Effector CD4-positive, alpha-beta T cell (primary cell): Measurements from ENCODE around the gene CALY.
A peak's percentile ranks its signal among the peaks of the same experiment; 100 is the strongest.

Source experiments
- DNase-seq: peaks from one replicate; pipeline ENCODE4 v3.0.0-alpha.2; 2020

The CALY gene

GRCh38 chr10:133309720-133310398 is 26.8 kb downstream of the CALY start:
- DNase-seq: no peak

GRCh38 chr10:133309100-133309719 is 27.5 kb downstream of the CALY start:
- DNase-seq: peak; percentile 92

- DNase-seq: peak; percentile 83
Measured at GRCh38 chr10:133308421-133309099, 28.1 kb downstream of the CALY start, which contains the start of the genes TUBGCP2 and ZNF511. TUBGCP2 (minus strand) TSS chr10:133308872; CDS start chr10:133302941, 5,931 bp downstream. ZNF511 (plus strand) TSS chr10:133308914; CDS start chr10:133308944, 30 bp downstream.

GRCh38 chr10:133307776-133308420 is 28.8 kb downstream of the CALY start:
- peak; percentile 86 for DNase-seq

- DNase-seq: no peak
Measured at GRCh38 chr10:133306941-133307379, 29.7 kb downstream of the CALY start.

GRCh38 chr10:133306097-133306476 is 30.6 kb downstream of the CALY start:
- DNase-seq: no peak

GRCh38 chr10:133303206-133303605 is 33.5 kb downstream of the CALY start:
- no peak for DNase-seq

- no peak for DNase-seq
Measured at GRCh38 chr10:133302230-133302629, 34.5 kb downstream of the CALY start.

GRCh38 chr10:133299738-133300137 is 37.0 kb downstream of the CALY start:
- DNase-seq: no peak

- no peak for DNase-seq
Measured at GRCh38 chr10:133299224-133299623, 37.5 kb downstream of the CALY start.

GRCh38 chr10:133298466-133298865 is 38.2 kb downstream of the CALY start:
- no peak for DNase-seq

- no peak for DNase-seq
Measured at GRCh38 chr10:133297504-133297903, 39.2 kb downstream of the CALY start.

GRCh38 chr10:133295426-133296320 is 41.0 kb downstream of the CALY start:
- no peak for DNase-seq

- DNase-seq: no peak
Measured at GRCh38 chr10:133294189-133294588, 42.5 kb downstream of the CALY start.

- DNase-seq: no peak
Measured at GRCh38 chr10:133293810-133294119, 42.9 kb downstream of the CALY start.

GRCh38 chr10:133292919-133293809 is 43.5 kb downstream of the CALY start:
- no peak for DNase-seq

- no peak for DNase-seq
Measured at GRCh38 chr10:133289761-133290160, 46.9 kb downstream of the CALY start.

GRCh38 chr10:133287832-133288500 is 48.7 kb downstream of the CALY start:
- no peak for DNase-seq

- no peak for DNase-seq
Measured at GRCh38 chr10:133286366-133286765, 50.3 kb downstream of the CALY start.

GRCh38 chr10:133285217-133285616 is 51.5 kb downstream of the CALY start:
- DNase-seq: no peak

GRCh38 chr10:133283931-133284330 is 52.8 kb downstream of the CALY start:
- DNase-seq: no peak
